AG04450 (cell line): Measurements from ENCODE around the gene EN1. TPM values are rescaled to one million over a fixed set of nuclear protein-coding genes. Genes with fewer than 3 reads are reported as not detected.

ENCODE experiments used
- CTCF ChIA-PET: fragments of 300-600, 350-600 bp; formaldehyde crosslinking; extraction: SDS; loops from one replicate; lab custom pipeline; 2022; ENCODE audit warnings: antibody characterized with exemption, inconsistent platforms; lab: Charles Lee
- POLR2A ChIA-PET: fragments of 350-600 bp; formaldehyde crosslinking; extraction: SDS; loops from one replicate; lab custom pipeline; 2021; ENCODE audit warnings: antibody characterized with exemption, inconsistent platforms; lab: Yijun Ruan, JAX
- DNase-seq: peaks from one replicate; pipeline ENCODE4 v3.0.0-alpha.2; 2011; ENCODE audit warnings: low read depth, low spot score
- H3K27ac ChIP-seq: one replicate; pipeline ENCODE4 v1.5.1; 2012; ENCODE audit warnings: low read depth, low read length, control low read depth
- H3K27me3 ChIP-seq: one replicate; pipeline ENCODE4 v1.6.0; 2012; ENCODE audit warnings: low read length; ENCODE audit not compliant: control insufficient read depth, insufficient read depth
- H3K4me3 ChIP-seq: 2 replicates; pipeline ENCODE4 v1.5.1; 2011; ENCODE audit warnings: mild to moderate bottlenecking, low read depth, low read length, control low read depth
- H3K9me3 ChIP-seq: 2 replicates; pipeline ENCODE4 v1.5.1; 2012; ENCODE audit warnings: low read length; ENCODE audit not compliant: control insufficient read depth, insufficient read depth
- CTCF ChIP-seq: IDR thresholded peaks from 2 replicates; pipeline ENCODE4 v1.5.1; 2011; ENCODE audit warnings: low read depth, low read length, control low read depth, inconsistent platforms
- polyA plus RNA-seq: library from polyadenylated mRNA; depleted of rRNA; stranded (reverse); fragments of >200 nt; gene quantifications from 2 replicates; pipeline ENCODE4 v1.2.3, GENCODE V29; 2011

The EN1 gene
- polyA plus RNA-seq, 1 experiment: not detected

GRCh38 chr2:118833716-118834439 is 13.6 kb downstream of the EN1 start:
- no peak for DNase-seq
- ChIA-PET CTCF (no interaction called here), POLR2A (no interaction called here)
- no peak overlapping the region for H3K4me3 ChIP-seq
- peaks cover 5% of the 10 kb centered on the region; the same call in 1 of the 2 replicates for H3K9me3 ChIP-seq
- peaks cover 81% of the 10 kb centered on the region for H3K27me3 ChIP-seq
- H3K27ac ChIP-seq: no peak overlapping the region
- TF ChIP-seq CTCF: no peak

GRCh38 chr2:118832791-118833715 is 14.4 kb downstream of the EN1 start:
- POLR2A ChIA-PET: no interaction called here
- Histone ChIP-seq H3K27ac (no peak overlapping the region), H3K9me3 (peaks cover 5% of the 10 kb centered on the region; the same call in 1 of the 2 replicates), H3K27me3 (peaks cover 72% of the 10 kb centered on the region), H3K4me3 (no peak overlapping the region)
- no peak for TF ChIP-seq CTCF
- no peak for DNase-seq
- CTCF ChIA-PET: no interaction called here

GRCh38 chr2:118832071-118832790 is 15.2 kb downstream of the EN1 start:
- ChIA-PET POLR2A (no interaction called here), CTCF (no interaction called here)
- no peak for TF ChIP-seq CTCF
- no peak for DNase-seq
- Histone ChIP-seq H3K27ac (no peak overlapping the region), H3K9me3 (peaks cover 5% of the 10 kb centered on the region; the same call in 1 of the 2 replicates), H3K27me3 (peaks cover 64% of the 10 kb centered on the region), H3K4me3 (no peak overlapping the region)

- no peak overlapping the region for H3K27ac ChIP-seq
- CTCF ChIA-PET: no interaction called here
Measured at GRCh38 chr2:118830881-118831280, 16.6 kb downstream of the EN1 start.

More at GRCh38 chr2:118830881-118831280, 16.6 kb downstream of the EN1 start:
- Histone ChIP-seq H3K9me3 (peaks cover under 1% of the 10 kb centered on the region; the same call in 1 of the 2 replicates), H3K27me3 (peaks cover 51% of the 10 kb centered on the region), H3K4me3 (no peak overlapping the region)
- TF ChIP-seq CTCF: no peak
- POLR2A ChIA-PET: no interaction called here
- DNase-seq: no peak
